Measurements from ENCODE around the gene HOXD9.

HOXD9 gene

DNA sequence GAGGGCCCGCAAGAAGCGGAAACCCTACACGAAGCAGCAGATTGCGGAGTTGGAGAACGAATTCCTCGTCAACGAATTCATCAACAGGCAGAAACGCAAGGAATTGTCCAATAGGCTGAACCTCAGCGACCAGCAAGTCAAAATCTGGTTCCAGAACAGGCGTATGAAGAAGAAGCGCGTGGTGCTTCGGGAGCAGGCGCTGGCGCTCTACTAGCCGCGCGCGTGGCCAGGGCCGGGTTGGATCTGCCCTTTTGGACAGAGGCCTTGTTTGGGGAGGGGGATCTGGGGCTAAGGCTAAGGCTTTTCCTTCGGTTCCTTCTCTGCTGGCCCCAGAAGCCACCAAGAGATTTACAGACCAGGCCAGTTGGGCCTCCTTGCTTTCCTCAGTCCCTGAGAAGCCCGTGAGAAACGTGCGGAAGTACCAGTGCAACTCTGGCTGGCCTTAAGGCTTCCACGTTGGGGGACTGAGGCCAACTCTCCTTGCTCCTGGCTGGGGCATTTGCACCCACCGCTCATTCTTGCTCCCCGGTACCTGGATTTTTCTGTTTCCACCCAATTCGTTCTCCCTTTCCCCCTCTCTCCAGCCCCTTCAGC is 21.9 kb upstream of the HOXD9 start:
- TF ChIP-seq, protein P1, sequence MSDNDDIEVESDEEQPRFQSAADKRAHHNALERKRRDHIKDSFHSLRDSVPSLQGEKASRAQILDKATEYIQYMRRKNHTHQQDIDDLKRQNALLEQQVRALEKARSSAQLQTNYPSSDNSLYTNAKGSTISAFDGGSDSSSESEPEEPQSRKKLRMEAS (IDR thresholded peaks at IDR 0.05; ENCODE audit: low read depth, low read length) = no peak
- TF ChIP-seq POLR2A (IDR thresholded peaks at IDR 0.05; ENCODE audit: extremely low read depth, insufficient read length) (no peak), MYC (IDR thresholded peaks at IDR 0.05; ENCODE audit: low read depth, low read length) (no peak)
- TF ChIP-seq, protein P2, sequence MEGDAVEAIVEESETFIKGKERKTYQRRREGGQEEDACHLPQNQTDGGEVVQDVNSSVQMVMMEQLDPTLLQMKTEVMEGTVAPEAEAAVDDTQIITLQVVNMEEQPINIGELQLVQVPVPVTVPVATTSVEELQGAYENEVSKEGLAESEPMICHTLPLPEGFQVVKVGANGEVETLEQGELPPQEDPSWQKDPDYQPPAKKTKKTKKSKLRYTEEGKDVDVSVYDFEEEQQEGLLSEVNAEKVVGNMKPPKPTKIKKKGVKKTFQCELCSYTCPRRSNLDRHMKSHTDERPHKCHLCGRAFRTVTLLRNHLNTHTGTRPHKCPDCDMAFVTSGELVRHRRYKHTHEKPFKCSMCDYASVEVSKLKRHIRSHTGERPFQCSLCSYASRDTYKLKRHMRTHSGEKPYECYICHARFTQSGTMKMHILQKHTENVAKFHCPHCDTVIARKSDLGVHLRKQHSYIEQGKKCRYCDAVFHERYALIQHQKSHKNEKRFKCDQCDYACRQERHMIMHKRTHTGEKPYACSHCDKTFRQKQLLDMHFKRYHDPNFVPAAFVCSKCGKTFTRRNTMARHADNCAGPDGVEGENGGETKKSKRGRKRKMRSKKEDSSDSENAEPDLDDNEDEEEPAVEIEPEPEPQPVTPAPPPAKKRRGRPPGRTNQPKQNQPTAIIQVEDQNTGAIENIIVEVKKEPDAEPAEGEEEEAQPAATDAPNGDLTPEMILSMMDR (IDR thresholded peaks at IDR 0.05; ENCODE audit: low read depth, low read length) = no peak
- H3K4me3 ChIP-seq (ENCODE audit: low read depth, low read length) = no peak overlapping the region

DNA sequence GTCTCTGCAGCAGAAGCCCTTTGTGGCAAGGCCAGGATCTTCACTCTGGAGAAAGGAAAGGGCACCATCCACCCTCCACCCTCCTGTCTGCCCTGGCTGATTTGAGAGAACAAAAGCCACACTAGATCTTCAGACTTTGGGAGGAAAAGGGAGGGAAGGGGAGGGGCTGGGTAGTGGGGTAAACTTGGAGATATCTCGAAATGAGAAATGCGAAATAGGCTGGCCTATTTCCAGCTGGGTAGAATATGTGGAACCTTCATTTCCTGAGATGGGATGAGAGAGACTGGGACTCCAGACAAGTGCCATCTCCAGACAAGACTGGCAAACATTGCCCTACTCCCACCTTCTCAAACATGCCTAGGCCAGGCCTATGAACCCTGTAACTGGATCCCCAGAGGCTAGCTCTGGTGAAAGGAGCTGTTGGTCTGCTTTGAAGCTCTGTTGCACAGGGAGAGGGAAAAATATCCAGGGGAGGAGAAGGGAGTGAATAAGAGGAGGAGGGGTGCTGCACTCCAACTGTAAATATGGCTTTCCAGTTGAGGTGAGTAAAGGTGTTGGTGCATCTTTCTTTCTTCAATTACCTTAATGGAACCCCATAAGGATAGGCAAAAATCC is 21.2 kb upstream of the HOXD9 start:
- H3K4me3 ChIP-seq (ENCODE audit: low read depth, low read length) = no peak overlapping the region
- no peak for DNase-seq (ENCODE audit: low read depth)
- TF ChIP-seq, protein P1 (IDR thresholded peaks at IDR 0.05; ENCODE audit: low read depth, low read length) = no peak
- no peak for TF ChIP-seq POLR2A (IDR thresholded peaks at IDR 0.05; ENCODE audit: extremely low read depth, insufficient read length)
- TF ChIP-seq MYC (IDR thresholded peaks at IDR 0.05; ENCODE audit: low read depth, low read length) = no peak
- TF ChIP-seq, protein P2 (IDR thresholded peaks at IDR 0.05; ENCODE audit: low read depth, low read length) = no peak

More for the DNA sequence above, 21.9 kb upstream of the HOXD9 start:
- DNase-seq (ENCODE audit: low read depth) = no peak

DNA sequence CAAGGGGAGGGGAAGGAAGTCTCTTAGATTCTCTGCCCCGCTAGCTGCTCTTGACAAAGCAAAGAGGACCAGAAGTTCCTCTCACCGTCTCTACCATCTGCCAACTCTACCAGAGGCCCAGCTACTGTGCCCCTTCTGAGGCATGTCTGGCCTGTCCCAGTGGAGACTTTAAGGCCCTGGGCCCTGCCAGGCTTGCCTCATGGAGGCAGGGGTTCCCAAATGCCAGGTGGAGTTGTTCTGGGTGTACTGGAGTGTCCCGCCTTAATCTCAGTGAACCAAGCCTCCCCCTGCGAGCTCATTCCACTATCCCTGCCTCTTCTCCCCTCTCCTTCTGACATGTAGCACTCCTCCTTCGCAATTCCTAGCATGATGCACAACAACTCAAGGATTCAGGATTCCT is 20.7 kb upstream of the HOXD9 start:
- H3K4me3 ChIP-seq (ENCODE audit: low read depth, low read length) = no peak overlapping the region
- no peak for DNase-seq (ENCODE audit: low read depth)
- TF ChIP-seq, protein P2 (IDR thresholded peaks at IDR 0.05; ENCODE audit: low read depth, low read length) = no peak
- TF ChIP-seq, protein P1 (IDR thresholded peaks at IDR 0.05; ENCODE audit: low read depth, low read length) = no peak
- TF ChIP-seq MYC (IDR thresholded peaks at IDR 0.05; ENCODE audit: low read depth, low read length) = no peak
- no peak for TF ChIP-seq POLR2A (IDR thresholded peaks at IDR 0.05; ENCODE audit: extremely low read depth, insufficient read length)

DNA sequence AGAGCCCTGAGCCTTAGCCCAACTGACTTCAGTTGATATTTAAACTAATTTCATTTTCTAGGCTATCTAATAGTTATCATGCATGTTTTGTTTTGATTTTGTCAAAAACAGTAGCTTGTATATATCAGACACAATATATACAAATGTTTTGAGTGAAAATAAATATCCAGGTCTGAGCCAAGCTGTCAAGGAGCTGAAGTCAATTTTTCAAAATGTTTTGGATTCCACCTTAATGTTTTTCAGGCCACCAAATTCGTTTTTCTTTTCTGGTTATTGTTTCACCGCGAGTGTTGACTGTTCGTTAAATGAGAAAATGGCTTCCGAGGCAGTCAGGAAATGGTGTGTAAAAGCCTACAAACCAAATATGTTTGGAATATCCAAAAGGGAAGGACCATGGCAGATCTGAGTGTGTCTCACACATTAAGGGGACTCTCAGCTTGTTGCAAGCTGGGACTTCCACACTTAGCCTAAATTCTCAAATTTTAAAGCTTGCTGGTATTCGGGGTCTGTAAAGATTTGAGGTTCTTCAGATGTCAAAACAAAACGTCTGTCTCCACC is 20.1 kb upstream of the HOXD9 start:
- DNase-seq (ENCODE audit: low read depth) = no peak
- TF ChIP-seq POLR2A (IDR thresholded peaks at IDR 0.05; ENCODE audit: extremely low read depth, insufficient read length) (no peak), MYC (IDR thresholded peaks at IDR 0.05; ENCODE audit: low read depth, low read length) (no peak)
- TF ChIP-seq, protein P2 (IDR thresholded peaks at IDR 0.05; ENCODE audit: low read depth, low read length) = no peak
- TF ChIP-seq, protein P1 (IDR thresholded peaks at IDR 0.05; ENCODE audit: low read depth, low read length) = no peak

DNA sequence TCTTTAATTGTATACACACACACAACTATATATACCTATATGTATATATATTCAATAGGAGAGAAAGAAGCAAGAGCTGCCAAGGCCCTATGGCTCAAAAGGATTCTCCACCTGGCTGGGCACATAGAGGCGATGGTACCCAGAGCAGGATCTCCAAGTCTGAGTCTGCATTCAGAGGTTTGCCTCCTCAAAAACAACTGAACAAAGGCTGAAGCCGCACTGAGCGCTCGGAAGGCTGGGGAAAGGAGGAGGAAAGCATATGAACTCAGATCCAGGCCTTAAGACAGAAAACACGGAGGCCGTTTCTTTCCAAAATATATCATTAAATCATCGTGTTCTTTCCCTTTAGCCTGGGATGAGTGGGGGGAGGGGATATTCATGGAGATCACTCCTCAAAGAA is 19.3 kb upstream of the HOXD9 start:
- TF ChIP-seq POLR2A (IDR thresholded peaks at IDR 0.05; ENCODE audit: extremely low read depth, insufficient read length) (no peak), MYC (IDR thresholded peaks at IDR 0.05; ENCODE audit: low read depth, low read length) (no peak)
- TF ChIP-seq, protein P2 (IDR thresholded peaks at IDR 0.05; ENCODE audit: low read depth, low read length) = no peak
- TF ChIP-seq, protein P1 (IDR thresholded peaks at IDR 0.05; ENCODE audit: low read depth, low read length) = no peak
- no peak overlapping the region for H3K4me3 ChIP-seq (ENCODE audit: low read depth, low read length)
- DNase-seq (ENCODE audit: low read depth) = no peak

More for the DNA sequence above, 20.1 kb upstream of the HOXD9 start:
- H3K4me3 ChIP-seq (ENCODE audit: low read depth, low read length) = no peak overlapping the region
